ENCODE measurements around the gene BTBD19. TPM values are rescaled to one million over a fixed set of nuclear protein-coding genes. Genes with fewer than 3 reads are reported as not detected.

BTBD19 gene
- total and polyA plus RNA-seq, 9 of the 15 experiments (the other 6 are each of a cell fraction or from before 2014, with no cell fraction given) = 0.22 to 2.0 (median 0.95) TPM

GRCh38 chr1:44822131-44822701 is 13.9 kb downstream of the BTBD19 start:
- no peak for TF ChIP-seq PRDM10 (IDR thresholded peaks at IDR 0.05; ENCODE audit: partially characterized antibody)
- 0 out of 2 replicates have a peak, but pooled peaks have one; percentile 15 for TF ChIP-seq MAX (CRISPR knock-in tag; IDR thresholded peaks at IDR 0.05)
- no peak for TF ChIP-seq CBX3 (IDR thresholded peaks at IDR 0.05; ENCODE audit: borderline replicate concordance in 1 of 2, low read length in 2 of 2)
- 0 out of 2 replicates have a peak, but pooled peaks have one; percentile 4 for TF ChIP-seq POLR2G (IDR thresholded peaks at IDR 0.05; ENCODE audit: low read depth, low read length)
- no peak for TF ChIP-seq MEF2A (IDR thresholded peaks at IDR 0.05; ENCODE audit: control insufficient read depth, low read depth, low read length)
- TF ChIP-seq CHD4 (IDR thresholded peaks at IDR 0.05; ENCODE audit: insufficient read depth, insufficient replicate concordance, low read depth, low read length, poor library complexity, severe bottlenecking) = no peak

More at GRCh38 chr1:44822131-44822701, 13.9 kb downstream of the BTBD19 start:
- Histone ChIP-seq H3K79me2 (ENCODE audit: control insufficient read depth, insufficient read depth, low read length) (no peaks in the 10 kb centered on the region), H3K9ac (ENCODE audit: insufficient read depth in 1 of 2, low read depth in 2 of 2, low read length in 2 of 2) (peak overlapping the region in 1 of 2 experiments; percentile 69; a peak in 2 of 4 replicates), H3K9me1 (ENCODE audit: control insufficient read depth, insufficient read depth, low read length) (no peaks in the 10 kb centered on the region), H4K20me1 (replicated peaks; ENCODE audit: control insufficient read depth, insufficient read depth, low read length) (no peaks in the 10 kb centered on the region), H3K4me3 (no peak overlapping the region), H3K36me3 (ENCODE audit: control insufficient read depth, insufficient read depth, low read length) (no peaks in the 10 kb centered on the region), H2AFZ (ENCODE audit: low read depth, low read length) (no peak overlapping the region), H3K4me2 (ENCODE audit: insufficient read depth, low read length) (no peak overlapping the region), H3K9me3 (replicated peaks; ENCODE audit: control insufficient read depth, insufficient read depth, low read depth, low read length) (no peaks in the 10 kb centered on the region), H3K27me3 (ENCODE audit: control insufficient read depth in 2 of 2, insufficient read depth in 2 of 2, low read length in 2 of 2) (no peaks in the 10 kb centered on the region), H3K27ac (ENCODE audit: extremely low read depth, low read depth, low read length) (no peak overlapping the region), H3K4me1 (replicated peaks in 1 of 2; ENCODE audit: control insufficient read depth in 2 of 2, insufficient read depth in 2 of 2, low read length in 2 of 2) (peaks cover 13 to 41% of the 10 kb centered on the region in 2 experiments)
- intact Hi-C loops (cut with micrococcal nuclease) (no loop called here), in situ Hi-C loops (cut with MboI) (loop anchor here (5.0 kb wide), 1 partner anchor 90 kb away; the partner anchor contains the start of gene RNU5D-1)
- ChIA-PET POLR2A (interaction anchor here (1.0 to 9.2 kb wide), 8 partner anchors 10 to 700 kb away, joined by 3 to 594 read pairs (median 94); partner anchors contain the start of genes BTBD19, DYNLT4, HECTD3 and MUTYH), CTCF (ENCODE audit: low intra/inter-chr PET ratio) (no interaction called here)
- ATAC-seq (no peak), DNase-seq (ENCODE audit: extremely low read depth in 1 of 4, low spot score in 3 of 4) (no peak), FAIRE-seq (no peak)
- BruUV-seq (replicated peaks) = no TSS peak
- WGBS (ENCODE audit: insufficient coverage, low coverage, missing lambda C conversion rate) = 57% methylated on average over 6 of the region's 6 CpGs

Measured in K562 (cell line).